Hepatocyte (in vitro differentiated cells): ENCODE measurements around the gene MIEF2. TPM values are rescaled to one million over a fixed set of nuclear protein-coding genes. Genes with fewer than 3 reads are reported as not detected.

ENCODE experiments used
- DNase-seq: peaks from one replicate; pipeline ENCODE4 v3.0.0-alpha.2; 2016; ENCODE audit warnings: low spot score
- H2AFZ ChIP-seq: fragments of 200-600 bp; sonication (generic); 2 replicates; pipeline ENCODE4 v1.6.0; 2016; ENCODE audit warnings: antibody characterized with exemption, mild to moderate bottlenecking
- H3K27ac ChIP-seq: fragments of 200-600 bp; sonication (generic); 2 replicates; pipeline ENCODE4 v1.5.1; 2016; ENCODE audit warnings: mild to moderate bottlenecking
- H3K27me3 ChIP-seq: fragments of 200-600 bp; sonication (generic); 2 replicates; pipeline ENCODE4 v1.6.1; 2016
- H3K36me3 ChIP-seq: fragments of 200-600 bp; sonication (generic); replicated peaks from 2 replicates; pipeline ENCODE4 v1.5.1; 2016; ENCODE audit warnings: low read depth; ENCODE audit not compliant: insufficient read depth
- H3K4me1 ChIP-seq: fragments of 200-600 bp; sonication (generic); 2 replicates; pipeline ENCODE4 v1.5.1; 2016; ENCODE audit warnings: mild to moderate bottlenecking, moderate library complexity; ENCODE audit not compliant: insufficient read depth
- H3K4me2 ChIP-seq: fragments of 200-600 bp; sonication (generic); 2 replicates; pipeline ENCODE4 v1.6.0; 2016
- H3K4me3 ChIP-seq: fragments of 200-600 bp; sonication (generic); 2 replicates; pipeline ENCODE4 v1.5.1; 2016; ENCODE audit warnings: mild to moderate bottlenecking
- H3K79me2 ChIP-seq: fragments of 200-600 bp; sonication (generic); 2 replicates; pipeline ENCODE4 v1.6.0; 2017; ENCODE audit warnings: mild to moderate bottlenecking
- H3K9me2 ChIP-seq: fragments of 200-600 bp; sonication (generic); replicated peaks from 2 replicates; pipeline ENCODE4 v1.6.0; 2017; ENCODE audit warnings: mild to moderate bottlenecking; ENCODE audit not compliant: insufficient read depth
- H3K9me3 ChIP-seq: fragments of 200-600 bp; sonication (generic); 2 replicates; pipeline ENCODE4 v1.5.1; 2016; ENCODE audit warnings: low read depth, mild to moderate bottlenecking
- H4K20me1 ChIP-seq: fragments of 200-600 bp; sonication (generic); 2 replicates; pipeline ENCODE4 v1.6.0; 2016; ENCODE audit warnings: mild to moderate bottlenecking; ENCODE audit not compliant: insufficient read depth, poor library complexity, severe bottlenecking
- CTCF ChIP-seq: fragments of 200-600 bp; sonication (generic); IDR thresholded peaks from 2 replicates; pipeline ENCODE4 v1.5.1; 2016; ENCODE audit warnings: antibody characterized with exemption, mild to moderate bottlenecking; ENCODE audit not compliant: poor library complexity
- EZH2 ChIP-seq: fragments of 200-600 bp; sonication (generic); IDR thresholded peaks from 2 replicates; pipeline ENCODE4 v1.6.1; 2016; ENCODE audit warnings: antibody characterized with exemption, mild to moderate bottlenecking, borderline replicate concordance
- EZH2phosphoT487 ChIP-seq: fragments of 200-600 bp; sonication (generic); IDR thresholded peaks from one replicate; pipeline ENCODE4 v1.6.1; 2018; ENCODE audit warnings: antibody characterized with exemption, mild to moderate bottlenecking, low read depth, moderate library complexity; ENCODE audit not compliant: unreplicated experiment, severe bottlenecking
- WGBS: methylation state at CpG from one replicate; pipeline ENCODE4 v1.1.6; 2016; ENCODE audit warnings: low lambda C conversion rate; ENCODE audit errors: missing lambda C conversion rate; 5-methylcytosine and 5-hydroxymethylcytosine counted together
- polyA plus RNA-seq: library from polyadenylated mRNA; unstranded; fragments of >200 nt; fragmentation: Nextera tagmentation; extraction: Ambion mirVana; gene quantifications from 2 replicates; pipeline ENCODE4 v1.2.1, GENCODE V29; 2016
- total RNA-seq: library from RNA; depleted of rRNA; stranded (reverse); fragments of >200 nt; gene quantifications from 2 replicates; pipeline ENCODE4 v1.2.3, GENCODE V29; 2014

Gene MIEF2
- total and polyA plus RNA-seq, 2 experiments from 2014 or later = 21.0 to 29.3 TPM

DNA sequence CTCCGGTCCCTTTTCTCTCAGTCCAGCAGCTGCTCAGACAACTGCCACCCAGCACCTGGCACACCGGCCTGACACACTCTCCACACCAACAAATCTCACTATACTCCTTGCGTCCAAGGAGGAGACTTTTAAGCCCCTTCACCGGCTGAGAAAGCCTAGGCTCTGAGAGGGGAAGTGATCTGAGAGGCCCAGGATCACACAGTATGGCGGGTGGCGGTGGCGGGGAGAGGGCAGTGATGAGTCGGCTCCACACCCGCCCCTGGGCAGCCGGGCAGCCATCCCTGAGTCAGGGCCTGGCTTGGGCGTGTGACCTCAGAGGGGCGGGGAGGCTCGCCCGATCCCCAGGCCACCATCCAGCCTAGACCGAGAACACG lies 2.5 kb upstream of the MIEF2 start:
- Histone ChIP-seq H3K4me2 (peak overlapping the region; percentile 93), H3K27ac (peak overlapping the region; percentile 100), H3K36me3 (no peaks in the 10 kb centered on the region), H2AFZ (peak overlapping the region; percentile 94), H3K9me2 (no peaks in the 10 kb centered on the region), H4K20me1 (peaks cover 20% of the 10 kb centered on the region), H3K9me3 (no peaks in the 10 kb centered on the region), H3K27me3 (no peaks in the 10 kb centered on the region), H3K4me3 (peak overlapping the region; percentile 99), H3K4me1 (peaks cover 29% of the 10 kb centered on the region), H3K79me2 (peaks cover 52% of the 10 kb centered on the region)
- DNase-seq = peak; percentile 79
- no peak for TF ChIP-seq CTCF
- no peak for TF ChIP-seq EZH2phosphoT487
- TF ChIP-seq EZH2 = no peak
- WGBS = 2% methylated on average over 14 of the region's 16 CpGs

DNA sequence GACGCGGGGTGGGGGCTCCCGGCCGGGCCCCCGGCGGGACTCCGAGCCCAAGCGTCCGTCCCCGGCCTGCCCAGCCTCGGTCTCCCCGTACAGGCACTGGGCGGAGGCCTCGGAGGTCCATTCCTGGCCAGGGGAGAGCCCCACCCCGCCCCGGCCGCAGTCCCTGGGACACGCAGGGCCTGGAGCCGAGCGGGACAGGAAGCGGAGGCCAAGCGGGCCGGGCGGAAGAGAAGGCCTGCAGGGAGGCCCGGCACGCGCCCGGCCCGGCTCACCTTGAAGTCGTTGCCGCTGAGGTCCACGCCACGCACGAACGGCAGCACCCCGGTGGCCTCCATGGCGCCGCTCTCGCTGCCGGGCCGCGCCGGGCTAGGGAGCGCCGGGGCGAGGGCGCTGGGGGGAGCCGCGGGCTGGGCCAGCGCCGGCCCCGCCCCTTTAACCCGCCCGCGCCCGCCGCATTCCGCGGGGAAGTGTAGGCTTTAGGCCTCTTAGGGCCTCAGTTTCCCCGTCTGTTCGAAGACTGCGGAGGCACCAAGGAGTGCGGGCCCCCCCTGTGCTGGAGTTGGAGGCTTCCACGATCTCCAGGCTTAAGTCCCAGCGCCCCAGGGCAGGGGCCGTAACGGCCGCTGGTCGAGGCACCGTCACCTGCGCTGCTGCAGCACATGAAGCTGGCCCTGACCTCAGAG lies 2.0 kb upstream of the MIEF2 start, which contains the start of gene FLII:
FLII (minus strand) TSS at position 383 of the 683 bp plus-strand sequence; CDS start at position 335, 48 bp downstream.
- H3K4me1 ChIP-seq = peaks cover 29% of the 10 kb centered on the region
- H3K27me3 ChIP-seq = no peaks in the 10 kb centered on the region
- peaks cover 56% of the 10 kb centered on the region for H3K79me2 ChIP-seq
- H4K20me1 ChIP-seq = peaks cover 20% of the 10 kb centered on the region
- H3K4me2 ChIP-seq = peak within 1 kb of the TSS; percentile 93
- TF ChIP-seq EZH2phosphoT487 (no peak), EZH2 (no peak), CTCF (no peak)
- peak within 1 kb of the TSS; percentile 100 for H3K27ac ChIP-seq
- H2AFZ ChIP-seq = peak within 1 kb of the TSS; percentile 94
- no peaks in the 10 kb centered on the region for H3K9me3 ChIP-seq
- H3K36me3 ChIP-seq = no peaks in the 10 kb centered on the region
- H3K4me3 ChIP-seq = peak within 1 kb of the TSS; percentile 99
- WGBS = 5% methylated on average over 52 of the region's 71 CpGs
- no peaks in the 10 kb centered on the region for H3K9me2 ChIP-seq
- DNase-seq = peak; percentile 86

GRCh38 chr17:18259621-18260331 lies 686 bp upstream of the MIEF2 start:
- DNase-seq = no peak
- Histone ChIP-seq H3K27ac (peak overlapping the region; percentile 40), H2AFZ (no peak overlapping the region), H3K4me3 (no peak overlapping the region), H3K36me3 (no peaks in the 10 kb centered on the region), H3K9me2 (no peaks in the 10 kb centered on the region), H3K79me2 (peaks cover 56% of the 10 kb centered on the region), H3K4me2 (peak overlapping the region; percentile 73), H3K9me3 (no peaks in the 10 kb centered on the region), H3K27me3 (no peaks in the 10 kb centered on the region), H3K4me1 (peaks cover 29% of the 10 kb centered on the region), H4K20me1 (peaks cover 20% of the 10 kb centered on the region)
- TF ChIP-seq EZH2phosphoT487 (no peak), CTCF (no peak), EZH2 (no peak)
- 75% methylated on average over 19 of the region's 22 CpGs for WGBS
